MM.1S (cell line): ENCODE results near the gene CD1D.

ENCODE experiments used
- CTCF ChIP-seq: fragments of 300-600 bp; sonication (generic); IDR thresholded peaks from 2 replicates; pipeline ENCODE4 v1.5.1; 2016; ENCODE audit warnings: antibody characterized with exemption, low read length, mixed read lengths
- EZH2 ChIP-seq: fragments of 300-600 bp; sonication (generic); optimal IDR thresholded peaks from 2 replicates; pipeline ENCODE3; 2017; ENCODE audit warnings: low read depth, mild to moderate bottlenecking, antibody characterized with exemption, low read length, mixed read lengths
- EZH2phosphoT487 ChIP-seq: fragments of 300-600 bp; sonication (generic); IDR thresholded peaks from 2 replicates; pipeline ENCODE4 v1.6.1; 2018; ENCODE audit warnings: antibody characterized with exemption, low read length

- no peak for TF ChIP-seq CTCF
- TF ChIP-seq EZH2phosphoT487, result no peak
- TF ChIP-seq EZH2, result no peak
Measured at GRCh38 chr1:158169105-158169504, 11.6 kb upstream of the CD1D start.
